H1 (cell line): ENCODE results near the gene SLC9A5. TPM values are rescaled to one million over a fixed set of nuclear protein-coding genes. Genes with fewer than 3 reads are reported as not detected.

ENCODE experiments used
- BCL11A ChIP-seq, 2 experiments: IDR thresholded peaks; one replicate each; pipeline ENCODE4 v1.6.1; 2011; ENCODE audit warnings: low read depth in 2 of 2, low read length in 2 of 2, mild to moderate bottlenecking in 2 of 2
- CTBP2 ChIP-seq: IDR thresholded peaks from 2 replicates; pipeline ENCODE4 v1.7.0; 2011; ENCODE audit warnings: borderline replicate concordance, mild to moderate bottlenecking, moderate library complexity, mixed read lengths, low read length; ENCODE audit not compliant: insufficient read depth, insufficient read length
- EZH2 ChIP-seq: fragments of 200-600 bp; sonication (generic); IDR thresholded peaks from 2 replicates; pipeline ENCODE4 v1.7.1; 2012; ENCODE audit warnings: low read depth, mild to moderate bottlenecking, moderate library complexity, low read length, inconsistent platforms; ENCODE audit not compliant: severe bottlenecking
- JUND ChIP-seq: IDR thresholded peaks from 2 replicates; pipeline ENCODE4 v1.6.1; 2011; ENCODE audit warnings: mild to moderate bottlenecking, improper control_type of control experiment, low read length
- MAFK ChIP-seq: IDR thresholded peaks from 2 replicates; pipeline ENCODE4 v1.6.1; 2012; ENCODE audit warnings: low read depth, mild to moderate bottlenecking, improper control_type of control experiment, low read length
- NANOG ChIP-seq: IDR thresholded peaks from 2 replicates; pipeline ENCODE4 v1.6.1; 2011; ENCODE audit warnings: low read length, low read depth, mild to moderate bottlenecking, inconsistent platforms; ENCODE audit not compliant: insufficient read depth, poor library complexity, severe bottlenecking
- SIX5 ChIP-seq: IDR thresholded peaks from 2 replicates; pipeline ENCODE4 v1.6.1; 2011; ENCODE audit warnings: mild to moderate bottlenecking, low read depth, low read length
- SRF ChIP-seq: IDR thresholded peaks from 2 replicates; pipeline ENCODE4 v1.6.1; 2011; ENCODE audit warnings: mild to moderate bottlenecking, low read depth, low read length, moderate library complexity
- polyA plus RNA-seq, 7 experiments: library from polyadenylated mRNA; depleted of rRNA in 3 of 7; stranded (reverse) in 5 of 7; unstranded in 2 of 7; fragments of >200 nt in 5 of 7; fragments of 200-250 nt in 2 of 7; gene quantifications; 1 replicate in 5 of 7; 2 replicates in 1 of 7; 4 replicates in 1 of 7; pipeline versions ENCODE4 v1.2.1 to v1.2.3, GENCODE V29; 2011 to 2013; ENCODE audit warnings: missing spikeins in 2 of 7, mixed read lengths in 2 of 7
- total RNA-seq: library from RNA; stranded (reverse); fragmentation: NEBNext Ultra II Directional; extraction: Animal tissue kit (Norgen Biotek cat#: 25700); gene quantifications from 2 replicates; pipeline ENCODE4 v1.2.1, GENCODE V29; 2021
- TF ChIP-seq, protein P1 (sequence below): fragments of 300-600 bp; sonication (generic); IDR thresholded peaks from 2 replicates; pipeline ENCODE4 v1.7.1; 2012; ENCODE audit warnings: low read length, moderate library complexity, mild to moderate bottlenecking, inconsistent platforms; ENCODE audit not compliant: insufficient replicate concordance

SLC9A5 gene
- total and polyA plus RNA-seq, 2 of the 8 experiments (the other 6 are each of a cell fraction or from before 2014, with no cell fraction given): 7.9 to 8.6 TPM

DNA sequence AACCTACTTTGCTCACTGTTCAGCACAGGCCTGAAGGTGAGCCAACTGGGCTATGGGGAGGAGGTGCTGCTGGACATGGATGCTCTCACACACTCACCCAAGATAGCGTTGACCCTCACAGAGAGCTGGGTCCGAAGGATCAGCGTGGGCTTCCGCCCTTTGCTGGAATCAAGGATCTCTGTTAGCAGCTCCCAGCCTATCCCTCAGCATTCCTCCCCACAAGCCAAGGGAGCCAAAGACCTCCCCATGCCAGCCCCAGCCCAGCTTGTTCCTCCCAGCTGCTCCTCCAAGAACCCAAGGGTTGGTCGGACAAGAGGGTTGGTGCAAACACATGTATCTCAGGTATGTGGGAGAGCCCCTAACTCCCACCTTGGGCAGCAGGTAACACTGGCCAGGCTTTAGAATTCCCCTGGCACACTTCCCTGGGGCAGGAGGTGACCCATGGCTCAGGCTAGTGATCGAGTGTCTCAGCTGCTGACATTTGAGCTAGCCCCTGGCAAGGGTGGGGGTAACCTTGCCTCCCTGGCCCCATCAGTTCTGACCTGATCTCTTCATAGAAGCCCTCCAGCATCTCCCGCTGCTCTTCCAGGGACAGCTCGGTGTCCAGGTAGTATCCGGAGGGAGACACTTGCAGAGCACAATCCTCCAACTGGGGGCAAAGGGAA is 9.8 kb upstream of the SLC9A5 start (continued):
- TF ChIP-seq, protein P1, sequence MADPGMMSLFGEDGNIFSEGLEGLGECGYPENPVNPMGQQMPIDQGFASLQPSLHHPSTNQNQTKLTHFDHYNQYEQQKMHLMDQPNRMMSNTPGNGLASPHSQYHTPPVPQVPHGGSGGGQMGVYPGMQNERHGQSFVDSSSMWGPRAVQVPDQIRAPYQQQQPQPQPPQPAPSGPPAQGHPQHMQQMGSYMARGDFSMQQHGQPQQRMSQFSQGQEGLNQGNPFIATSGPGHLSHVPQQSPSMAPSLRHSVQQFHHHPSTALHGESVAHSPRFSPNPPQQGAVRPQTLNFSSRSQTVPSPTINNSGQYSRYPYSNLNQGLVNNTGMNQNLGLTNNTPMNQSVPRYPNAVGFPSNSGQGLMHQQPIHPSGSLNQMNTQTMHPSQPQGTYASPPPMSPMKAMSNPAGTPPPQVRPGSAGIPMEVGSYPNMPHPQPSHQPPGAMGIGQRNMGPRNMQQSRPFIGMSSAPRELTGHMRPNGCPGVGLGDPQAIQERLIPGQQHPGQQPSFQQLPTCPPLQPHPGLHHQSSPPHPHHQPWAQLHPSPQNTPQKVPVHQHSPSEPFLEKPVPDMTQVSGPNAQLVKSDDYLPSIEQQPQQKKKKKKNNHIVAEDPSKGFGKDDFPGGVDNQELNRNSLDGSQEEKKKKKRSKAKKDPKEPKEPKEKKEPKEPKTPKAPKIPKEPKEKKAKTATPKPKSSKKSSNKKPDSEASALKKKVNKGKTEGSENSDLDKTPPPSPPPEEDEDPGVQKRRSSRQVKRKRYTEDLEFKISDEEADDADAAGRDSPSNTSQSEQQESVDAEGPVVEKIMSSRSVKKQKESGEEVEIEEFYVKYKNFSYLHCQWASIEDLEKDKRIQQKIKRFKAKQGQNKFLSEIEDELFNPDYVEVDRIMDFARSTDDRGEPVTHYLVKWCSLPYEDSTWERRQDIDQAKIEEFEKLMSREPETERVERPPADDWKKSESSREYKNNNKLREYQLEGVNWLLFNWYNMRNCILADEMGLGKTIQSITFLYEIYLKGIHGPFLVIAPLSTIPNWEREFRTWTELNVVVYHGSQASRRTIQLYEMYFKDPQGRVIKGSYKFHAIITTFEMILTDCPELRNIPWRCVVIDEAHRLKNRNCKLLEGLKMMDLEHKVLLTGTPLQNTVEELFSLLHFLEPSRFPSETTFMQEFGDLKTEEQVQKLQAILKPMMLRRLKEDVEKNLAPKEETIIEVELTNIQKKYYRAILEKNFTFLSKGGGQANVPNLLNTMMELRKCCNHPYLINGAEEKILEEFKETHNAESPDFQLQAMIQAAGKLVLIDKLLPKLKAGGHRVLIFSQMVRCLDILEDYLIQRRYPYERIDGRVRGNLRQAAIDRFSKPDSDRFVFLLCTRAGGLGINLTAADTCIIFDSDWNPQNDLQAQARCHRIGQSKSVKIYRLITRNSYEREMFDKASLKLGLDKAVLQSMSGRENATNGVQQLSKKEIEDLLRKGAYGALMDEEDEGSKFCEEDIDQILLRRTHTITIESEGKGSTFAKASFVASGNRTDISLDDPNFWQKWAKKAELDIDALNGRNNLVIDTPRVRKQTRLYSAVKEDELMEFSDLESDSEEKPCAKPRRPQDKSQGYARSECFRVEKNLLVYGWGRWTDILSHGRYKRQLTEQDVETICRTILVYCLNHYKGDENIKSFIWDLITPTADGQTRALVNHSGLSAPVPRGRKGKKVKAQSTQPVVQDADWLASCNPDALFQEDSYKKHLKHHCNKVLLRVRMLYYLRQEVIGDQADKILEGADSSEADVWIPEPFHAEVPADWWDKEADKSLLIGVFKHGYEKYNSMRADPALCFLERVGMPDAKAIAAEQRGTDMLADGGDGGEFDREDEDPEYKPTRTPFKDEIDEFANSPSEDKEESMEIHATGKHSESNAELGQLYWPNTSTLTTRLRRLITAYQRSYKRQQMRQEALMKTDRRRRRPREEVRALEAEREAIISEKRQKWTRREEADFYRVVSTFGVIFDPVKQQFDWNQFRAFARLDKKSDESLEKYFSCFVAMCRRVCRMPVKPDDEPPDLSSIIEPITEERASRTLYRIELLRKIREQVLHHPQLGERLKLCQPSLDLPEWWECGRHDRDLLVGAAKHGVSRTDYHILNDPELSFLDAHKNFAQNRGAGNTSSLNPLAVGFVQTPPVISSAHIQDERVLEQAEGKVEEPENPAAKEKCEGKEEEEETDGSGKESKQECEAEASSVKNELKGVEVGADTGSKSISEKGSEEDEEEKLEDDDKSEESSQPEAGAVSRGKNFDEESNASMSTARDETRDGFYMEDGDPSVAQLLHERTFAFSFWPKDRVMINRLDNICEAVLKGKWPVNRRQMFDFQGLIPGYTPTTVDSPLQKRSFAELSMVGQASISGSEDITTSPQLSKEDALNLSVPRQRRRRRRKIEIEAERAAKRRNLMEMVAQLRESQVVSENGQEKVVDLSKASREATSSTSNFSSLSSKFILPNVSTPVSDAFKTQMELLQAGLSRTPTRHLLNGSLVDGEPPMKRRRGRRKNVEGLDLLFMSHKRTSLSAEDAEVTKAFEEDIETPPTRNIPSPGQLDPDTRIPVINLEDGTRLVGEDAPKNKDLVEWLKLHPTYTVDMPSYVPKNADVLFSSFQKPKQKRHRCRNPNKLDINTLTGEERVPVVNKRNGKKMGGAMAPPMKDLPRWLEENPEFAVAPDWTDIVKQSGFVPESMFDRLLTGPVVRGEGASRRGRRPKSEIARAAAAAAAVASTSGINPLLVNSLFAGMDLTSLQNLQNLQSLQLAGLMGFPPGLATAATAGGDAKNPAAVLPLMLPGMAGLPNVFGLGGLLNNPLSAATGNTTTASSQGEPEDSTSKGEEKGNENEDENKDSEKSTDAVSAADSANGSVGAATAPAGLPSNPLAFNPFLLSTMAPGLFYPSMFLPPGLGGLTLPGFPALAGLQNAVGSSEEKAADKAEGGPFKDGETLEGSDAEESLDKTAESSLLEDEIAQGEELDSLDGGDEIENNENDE: no peak
- TF ChIP-seq BCL11A (IDR thresholded peaks at IDR 0.05; ENCODE audit: low read depth in 2 of 2, low read length in 2 of 2): no peak
- TF ChIP-seq EZH2: no peak
- no peak for TF ChIP-seq CTBP2
- TF ChIP-seq JUND: no peak
- no peak for TF ChIP-seq SIX5
- TF ChIP-seq SRF: no peak
- no peak for TF ChIP-seq MAFK
- TF ChIP-seq NANOG: no peak
